Gastroesophageal sphincter (tissue), 3 donors: ENCODE data around the gene ACKR3.

ENCODE experiments used
- CTCF ChIP-seq, 4 experiments: fragments of 200-600 bp in 2 of 4; fragments of 450-650 bp in 2 of 4; sonication (generic) in 1 of 4; IDR thresholded peaks; one replicate each; pipeline ENCODE4 v1.5.1; 2017 to 2019; ENCODE audit warnings: antibody characterized with exemption in 4 of 4, mild to moderate bottlenecking in 2 of 4, moderate library complexity in 2 of 4
- EP300 ChIP-seq: sonication (generic); formaldehyde crosslinking; IDR thresholded peaks from one replicate; pipeline ENCODE4 v1.6.1; 2017; ENCODE audit warnings: antibody characterized with exemption, mild to moderate bottlenecking
- POLR2A ChIP-seq, 2 donors: fragments of 450-650 bp; IDR thresholded peaks; one replicate each; pipeline ENCODE4 v1.6.1; 2017; ENCODE audit warnings: antibody characterized with exemption in 2 of 2, mild to moderate bottlenecking in 2 of 2, moderate library complexity in 1 of 2
- POLR2AphosphoS5 ChIP-seq: sonication (generic); formaldehyde crosslinking; IDR thresholded peaks from one replicate; pipeline ENCODE4 v1.6.1; 2017; ENCODE audit warnings: antibody characterized with exemption

- no peak for TF ChIP-seq CTCF (IDR thresholded peaks at IDR 0.05)
- TF ChIP-seq POLR2A (IDR thresholded peaks at IDR 0.05): no peak
- no peak for TF ChIP-seq EP300
- no peak for TF ChIP-seq POLR2AphosphoS5
These were observed 23.9 kb downstream of the ACKR3 start for GRCh38 chr2:236593531-236593930.
